K562 (cell line): Measurements from ENCODE around the gene MSX1. TPM values are rescaled to one million over a fixed set of nuclear protein-coding genes. Genes with fewer than 3 reads are reported as not detected.

Experiments
- ATAC-seq: fragments of 200-7000 bp; cut with Tn5 transposase; 3 replicates; pipeline ENCODE4 v1.9.1; 2020; ENCODE audit warnings: moderate library complexity
- BruUV-seq: library from RNA; stranded (reverse); fragments of 400-500 nt; replicated peaks from 2 replicates; lab custom pipeline; 2021; lab: Mats Ljungman, UMichigan
- CTCF ChIA-PET: fragments of 300-600 bp; formaldehyde crosslinking; extraction: SDS; loops from one replicate; lab custom pipeline; 2021; ENCODE audit warnings: low intra/inter-chr PET ratio; lab: Yijun Ruan, JAX
- POLR2A ChIA-PET: fragments of 300-600, 350-650 bp; sonication (Branson Sonifier 250); formaldehyde crosslinking; extraction: SDS; loops from one replicate; lab custom pipeline; 2021; ENCODE audit warnings: antibody characterized with exemption, inconsistent platforms; lab: Yijun Ruan, JAX
- DNase-seq, 4 experiments: peaks; one replicate each; pipeline versions ENCODE4 v3.0.0 to v3.0.0-alpha.2; 2011 to 2018; ENCODE audit warnings: low spot score in 3 of 4, mixed read lengths in 3 of 4; ENCODE audit errors: extremely low read depth in 1 of 4
- FAIRE-seq: peaks from 2 replicates; lab custom pipeline; 2011; peaks lifted over from hg19 to GRCh38; lab: Jason Lieb, UNC
- H2AFZ ChIP-seq: 2 replicates; pipeline ENCODE4 v1.6.0; 2011; ENCODE audit warnings: low read depth, low read length, control low read depth, inconsistent platforms
- H3K27ac ChIP-seq: fragments of 200-600 bp; 3 replicates; pipeline ENCODE4 v1.8.0; 2011; ENCODE audit warnings: low read depth, mild to moderate bottlenecking, control low read depth, inconsistent platforms, low read length, moderate library complexity, mixed read lengths; ENCODE audit errors: extremely low read depth
- H3K27me3 ChIP-seq, 2 experiments: fragments of 300-600 bp in 1 of 2; 2 replicates in 1 of 2; 3 replicates in 1 of 2; pipeline versions ENCODE4 v1.6.0 to v1.8.0; 2011; ENCODE audit warnings: inconsistent platforms in 2 of 2, low read length in 2 of 2, mild to moderate bottlenecking in 1 of 2, mixed read lengths in 1 of 2, moderate library complexity in 1 of 2; ENCODE audit not compliant: control insufficient read depth in 2 of 2, insufficient read depth in 2 of 2
- H3K36me3 ChIP-seq: fragments of 300-600 bp; 3 replicates; pipeline ENCODE4 v1.8.0; 2011; ENCODE audit warnings: mild to moderate bottlenecking, low read length, inconsistent platforms; ENCODE audit not compliant: control insufficient read depth, insufficient read depth
- H3K4me1 ChIP-seq, 2 experiments: fragments of 200-600 bp in 1 of 2; replicated peaks in 1 of 2; 2 replicates in 1 of 2; 3 replicates in 1 of 2; pipeline versions ENCODE4 v1.5.1 to v1.8.0; 2011; ENCODE audit warnings: inconsistent platforms in 2 of 2, low read length in 2 of 2, mild to moderate bottlenecking in 1 of 2, mixed read lengths in 1 of 2, moderate library complexity in 1 of 2; ENCODE audit not compliant: control insufficient read depth in 2 of 2, insufficient read depth in 2 of 2
- H3K4me2 ChIP-seq: 2 replicates; pipeline ENCODE4 v1.6.1; 2011; ENCODE audit warnings: low read length, control low read depth, inconsistent platforms, mixed read lengths; ENCODE audit not compliant: insufficient read depth
- H3K4me3 ChIP-seq: fragments of 200-600 bp; sonication (generic), shearing (Covaris generic); 2 replicates; pipeline ENCODE4 v1.5.1; 2016; ENCODE audit warnings: control low read depth, inconsistent platforms
- H3K79me2 ChIP-seq: fragments of 200-600 bp; 3 replicates; pipeline ENCODE4 v1.8.0; 2011; ENCODE audit warnings: low read length, inconsistent platforms; ENCODE audit not compliant: control insufficient read depth, insufficient read depth
- H3K9ac ChIP-seq, 2 experiments: 2 replicates each; pipeline versions ENCODE4 v1.6.0 to v1.6.1; 2011; ENCODE audit warnings: low read depth in 2 of 2, low read length in 2 of 2, control low read depth in 1 of 2, inconsistent platforms in 1 of 2, mild to moderate bottlenecking in 1 of 2, mixed read lengths in 1 of 2; ENCODE audit not compliant: insufficient read depth in 1 of 2
- H3K9me1 ChIP-seq: one replicate; pipeline ENCODE4 v1.6.0; 2011; ENCODE audit warnings: inconsistent platforms, mild to moderate bottlenecking, low read length, moderate library complexity; ENCODE audit not compliant: control insufficient read depth, insufficient read depth
- H3K9me3 ChIP-seq: replicated peaks from 2 replicates; pipeline ENCODE4 v1.5.1; 2011; ENCODE audit warnings: low read depth, low read length, inconsistent platforms; ENCODE audit not compliant: control insufficient read depth, insufficient read depth
- H4K20me1 ChIP-seq: replicated peaks from 2 replicates; pipeline ENCODE4 v1.6.1; 2011; ENCODE audit warnings: low read length, inconsistent platforms, mixed read lengths; ENCODE audit not compliant: control insufficient read depth, insufficient read depth
- BACH1 ChIP-seq: fragments of 200-800 bp; sonication (Bioruptor generic); IDR thresholded peaks from 2 replicates; pipeline ENCODE4 v1.6.1; 2016; ENCODE audit warnings: missing genetic modification characterization, missing compliant biosample characterization
- JUND ChIP-seq, 2 experiments: IDR thresholded peaks; 2 replicates in 1 of 2; 3 replicates in 1 of 2; pipeline ENCODE4 v1.6.1; 2011; ENCODE audit warnings: borderline replicate concordance in 2 of 2, low read depth in 2 of 2, low read length in 2 of 2, improper control_type of control experiment in 1 of 2, missing biosample characterization in 1 of 2, missing genetic modification characterization in 1 of 2, missing genetic modification reagents in 1 of 2
- NR0B1 ChIP-seq: fragments of 450-650 bp; IDR thresholded peaks from one replicate; pipeline ENCODE4 v1.6.1; 2018; ENCODE audit warnings: mild to moderate bottlenecking, moderate library complexity; ENCODE audit not compliant: partially characterized antibody
- RBBP5 ChIP-seq: fragments of 200-600 bp; sonication (generic); IDR thresholded peaks from 2 replicates; pipeline ENCODE4 v1.6.1; 2012; ENCODE audit warnings: borderline replicate concordance, mild to moderate bottlenecking, low read length, control low read depth, inconsistent platforms; ENCODE audit not compliant: insufficient read depth, poor library complexity, severe bottlenecking
- ZBTB1 ChIP-seq: sonication (generic); formaldehyde crosslinking; IDR thresholded peaks from 2 replicates; pipeline ENCODE4 v1.8.1; 2023; ENCODE audit warnings: missing genetic modification reagents, low read depth, mild to moderate bottlenecking, borderline replicate concordance
- ZNF134 ChIP-seq: fragments of 250-450 bp; sonication (Bioruptor Pico); conservative IDR thresholded peaks from 2 replicates; pipeline ENCODE4 v1.4.0; 2020
- WGBS: fragments of 100-300 bp; shearing (Covaris generic); methylation state at CpG from one replicate; pipeline ENCODE4 v1.1.6; 2016; ENCODE audit warnings: low coverage, mixed read lengths; ENCODE audit not compliant: insufficient coverage; ENCODE audit errors: missing lambda C conversion rate; 5-methylcytosine and 5-hydroxymethylcytosine counted together
- in situ Hi-C: fragments of 300-500 bp; cut with MboI; formaldehyde crosslinking; loops from 4 replicates; pipeline ENCODE4 v1.15.0; 2018; ENCODE audit warnings: inconsistent platforms, mixed read lengths
- intact Hi-C: fragments of 100-400 bp; cut with micrococcal nuclease; formaldehyde crosslinking; loops from 2 replicates; pipeline ENCODE4 v1.14.2; 2022
- polyA plus RNA-seq, 8 experiments: library from polyadenylated mRNA; depleted of rRNA in 4 of 8; stranded (reverse) in 5 of 8; unstranded in 3 of 8; fragments of >200 nt; fragmentation: Nextera tagmentation in 2 of 8; fragmentation: Illumina TruSeq in 1 of 8; extraction: Ambion mirVana in 2 of 8; extraction: Trizol in 1 of 8; gene quantifications; 2 replicates each; pipeline versions ENCODE4 v1.2.1 to v1.2.3, GENCODE V29; 2011 to 2014; ENCODE audit warnings: inconsistent platforms in 1 of 8, missing spikeins in 1 of 8
- total RNA-seq, 7 experiments: library from RNA; depleted of rRNA in 6 of 7; stranded (reverse); fragments of >200 nt in 6 of 7; fragmentation: Illumina TruSeq in 2 of 7; extraction: Trizol in 2 of 7; gene quantifications; 2 replicates each; pipeline versions ENCODE4 v1.2.1 to v1.2.3, GENCODE V29; 2011 to 2021; ENCODE audit warnings: low replicate concordance in 1 of 7

Gene MSX1
- total and polyA plus RNA-seq, 9 of the 15 experiments (the other 6 are each of a cell fraction or from before 2014, with no cell fraction given), result 1.3 to 6.3 (median 2.3) TPM

- Histone ChIP-seq H3K9ac (no peak overlapping the region), H3K27ac (no peak overlapping the region), H3K9me1 (no peaks in the 10 kb centered on the region), H3K36me3 (no peaks in the 10 kb centered on the region; the same call in 2 of the 3 replicates), H4K20me1 (no peaks in the 10 kb centered on the region; the same call in 1 of the 2 replicates), H3K9me3 (no peaks in the 10 kb centered on the region), H3K4me3 (no peak overlapping the region), H3K79me2 (no peaks in the 10 kb centered on the region), H2AFZ (no peak overlapping the region), H3K4me2 (no peak overlapping the region), H3K27me3 (peaks cover 37 to 61% of the 10 kb centered on the region in 2 experiments), H3K4me1 (peaks cover under 1 to 6% of the 10 kb centered on the region in 2 experiments; a peak in 2 of 5 replicates)
- in situ Hi-C loops, result no loop called here
- DNase-seq (no peak), ATAC-seq (no peak), FAIRE-seq (no peak)
- POLR2A ChIA-PET, result interaction anchor here (0.7 kb wide), 1 partner anchor 12 kb away, joined by 3 read pairs; no protein-coding TSS in a partner anchor
- CTCF ChIA-PET, result no interaction called here
- BruUV-seq, result no TSS peak
- intact Hi-C loops, result no loop called here
- TF ChIP-seq NR0B1 (no peak), ZBTB1 (CRISPR knock-in tag) (no peak), BACH1 (tag) (no peak), RBBP5 (no peak), JUND (IDR thresholded peaks at IDR 0.05; ENCODE audit: borderline replicate concordance, low read depth, low read length) (no peak), JUND (tag; IDR thresholded peaks at IDR 0.05; ENCODE audit: borderline replicate concordance, low read depth, low read length) (no peak), ZNF134 (CRISPR knock-in tag) (no peak)
- 69% methylated on average over 32 of the region's 36 CpGs for WGBS
Observed at GRCh38 chr4:4865705-4866123, 6.2 kb downstream of the MSX1 start.
